NCI-H2171 treated with DMSO at 0.1 percent for 48 hours (cell line): ENCODE measurements around the gene BAZ2A.

Experiments
- DNase-seq: peaks from one replicate; lab custom pipeline; 2025; lab: John Stamatoyannopoulos, UW

Gene BAZ2A

GRCh38 chr12:56634837-56635791, 5.0 kb upstream of the BAZ2A start:
- peak; percentile 87 for DNase-seq

- peak; percentile 72 for DNase-seq
Measured at GRCh38 chr12:56634242-56634836, 4.2 kb upstream of the BAZ2A start.

DNA sequence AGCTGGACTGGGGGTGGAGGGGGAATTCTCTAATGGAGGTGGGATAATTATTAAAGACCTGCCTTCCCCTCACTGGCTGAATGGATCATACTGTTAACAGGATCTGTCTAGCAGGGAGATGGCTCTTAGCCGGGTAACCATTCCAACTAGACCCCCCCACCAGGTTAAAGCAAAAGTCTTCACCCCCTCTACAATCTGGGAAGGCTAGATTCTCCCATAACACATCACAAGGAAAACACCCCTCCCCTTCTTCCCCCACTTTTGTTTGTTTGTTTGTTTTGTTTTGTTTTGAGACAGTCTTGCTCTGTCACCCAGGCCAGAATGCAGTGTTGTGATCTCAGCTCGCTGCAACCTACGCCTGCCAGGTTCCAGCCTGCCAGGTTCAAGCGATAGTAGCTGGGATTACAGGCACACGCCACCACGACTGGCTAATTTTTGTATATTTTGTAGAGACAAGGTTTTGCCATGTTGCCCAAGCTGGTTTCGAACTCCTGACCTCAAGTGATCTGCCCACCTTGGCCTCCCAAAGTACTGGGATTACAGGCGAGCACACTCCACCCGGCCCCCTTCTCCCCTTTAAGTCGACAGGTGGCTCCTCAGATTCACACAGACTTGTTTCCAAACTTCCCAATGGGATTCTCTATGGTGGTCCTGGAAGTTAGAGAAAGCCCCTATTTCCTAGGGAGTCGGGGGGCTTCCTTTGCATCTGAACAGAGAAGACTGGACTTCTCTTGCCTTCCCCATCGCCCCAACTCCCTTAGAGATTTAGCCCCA, 3.5 kb upstream of the BAZ2A start:
- DNase-seq: no peak

DNA sequence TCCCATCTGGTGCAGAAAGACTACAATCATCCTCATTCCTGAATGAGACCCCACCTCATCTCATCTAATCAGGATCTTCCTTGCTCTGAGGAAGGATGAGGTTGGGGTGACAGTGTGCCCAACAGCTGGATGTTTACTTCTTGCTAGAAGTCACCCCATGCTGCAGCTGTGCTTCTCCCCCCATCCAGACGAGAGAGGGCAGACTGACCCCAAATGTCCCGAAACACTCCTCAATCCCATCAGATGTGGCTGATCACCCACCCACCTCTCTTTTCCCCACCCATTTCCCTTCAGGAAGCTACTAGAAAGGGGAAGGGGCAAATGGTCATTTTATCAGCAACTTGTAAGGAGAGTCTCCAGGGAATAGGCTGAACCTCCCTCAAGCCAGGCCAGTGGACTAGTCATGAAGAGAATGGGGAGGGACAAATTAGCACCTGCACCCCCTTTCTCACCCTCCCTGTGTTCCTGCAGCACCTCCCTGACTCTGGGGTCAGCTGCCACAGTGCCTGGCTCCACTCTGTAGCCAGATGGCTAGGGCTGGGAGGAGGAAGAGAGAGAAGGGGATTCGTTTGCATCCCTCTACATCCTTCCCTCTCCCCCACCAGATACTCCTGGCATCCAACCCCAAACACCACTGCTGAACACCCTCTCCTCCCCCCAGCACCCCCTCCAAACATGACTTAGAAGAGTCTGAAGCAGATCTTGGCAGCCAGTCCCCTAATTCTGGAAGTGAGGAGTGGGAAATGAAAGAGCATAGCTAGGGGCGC, 2.8 kb upstream of the BAZ2A start:
- DNase-seq: peak; percentile 11

- DNase-seq: no peak
Measured at GRCh38 chr12:56631790-56632700, 1.9 kb upstream of the BAZ2A start.

DNA sequence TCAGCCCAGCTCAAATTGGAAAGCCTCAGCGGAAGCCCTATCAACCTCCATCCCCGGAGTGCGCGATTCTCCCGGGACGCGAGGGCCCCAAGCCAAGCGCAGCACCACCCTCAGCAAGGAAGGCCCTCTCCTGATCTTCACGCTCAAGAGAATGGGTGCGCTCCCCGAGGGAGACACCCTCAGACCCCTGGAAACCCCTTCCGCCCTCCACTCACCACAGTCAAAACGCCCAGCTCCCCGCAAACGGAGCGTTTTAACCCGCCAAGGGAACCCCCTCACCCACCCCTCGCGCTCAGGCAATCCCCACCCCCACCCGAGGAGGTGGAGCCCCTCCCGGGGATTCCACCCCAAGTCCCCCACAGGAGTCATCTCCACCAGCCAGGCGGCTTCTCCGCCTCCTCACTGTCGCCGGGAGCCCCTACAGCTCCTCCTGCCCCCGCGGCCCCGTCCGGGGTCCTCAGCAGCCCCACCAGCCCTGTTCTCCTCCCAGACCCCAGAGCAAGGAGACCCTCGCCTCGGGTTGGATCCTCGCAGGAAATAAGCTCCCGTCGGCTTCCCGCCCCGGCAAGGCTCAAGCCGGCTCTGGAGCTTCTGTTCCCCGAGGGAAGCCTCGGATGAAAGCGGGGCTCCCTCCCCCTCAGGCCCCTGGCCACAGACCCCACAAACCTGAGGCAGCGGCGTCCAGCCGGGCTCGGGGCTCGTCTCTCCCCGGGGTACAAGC, 507 bp downstream of the BAZ2A start:
- DNase-seq: peak; percentile 37

DNA sequence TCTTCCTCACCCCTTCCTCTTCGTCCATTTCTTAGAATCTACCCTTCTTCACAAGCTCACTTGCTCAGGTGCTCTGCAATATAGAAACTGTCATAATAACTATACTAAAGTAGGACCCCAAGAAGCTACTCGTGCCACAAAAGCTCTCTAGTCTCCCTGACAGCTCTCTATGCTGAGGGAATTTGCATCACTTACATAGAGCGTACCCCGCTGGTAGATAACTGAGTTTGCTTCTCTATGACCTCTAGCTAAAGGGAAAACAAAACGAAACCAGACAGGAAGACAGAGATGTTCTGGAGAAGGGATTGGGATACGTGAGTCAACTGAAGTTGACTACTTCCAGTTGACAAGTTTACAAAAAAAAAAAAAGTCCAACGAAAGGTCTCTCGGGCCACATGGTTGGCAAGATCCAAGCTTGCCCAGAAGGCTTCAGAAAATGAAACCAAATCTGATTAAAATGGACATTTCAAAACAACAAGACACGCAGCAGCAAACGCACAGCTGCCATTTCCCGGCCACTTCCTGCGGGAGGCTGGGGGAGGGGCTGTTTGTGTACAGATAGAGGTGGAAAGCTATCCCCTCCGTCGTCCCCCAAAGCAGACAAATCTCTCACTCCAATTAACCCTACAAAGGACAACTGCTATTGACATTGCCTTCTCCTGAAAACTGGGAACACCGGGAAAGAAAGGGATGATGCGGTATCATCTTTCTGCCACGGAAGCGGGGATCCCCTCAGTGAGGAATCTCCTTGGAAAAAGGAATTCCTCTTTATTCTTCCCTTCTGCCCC, 1.3 kb downstream of the BAZ2A start:
- DNase-seq: peak; percentile 37

GRCh38 chr12:56626701-56627100, 3.4 kb downstream of the BAZ2A start:
- DNase-seq: no peak

- DNase-seq: no peak
Measured at GRCh38 chr12:56622535-56622934, 7.6 kb downstream of the BAZ2A start.

DNA sequence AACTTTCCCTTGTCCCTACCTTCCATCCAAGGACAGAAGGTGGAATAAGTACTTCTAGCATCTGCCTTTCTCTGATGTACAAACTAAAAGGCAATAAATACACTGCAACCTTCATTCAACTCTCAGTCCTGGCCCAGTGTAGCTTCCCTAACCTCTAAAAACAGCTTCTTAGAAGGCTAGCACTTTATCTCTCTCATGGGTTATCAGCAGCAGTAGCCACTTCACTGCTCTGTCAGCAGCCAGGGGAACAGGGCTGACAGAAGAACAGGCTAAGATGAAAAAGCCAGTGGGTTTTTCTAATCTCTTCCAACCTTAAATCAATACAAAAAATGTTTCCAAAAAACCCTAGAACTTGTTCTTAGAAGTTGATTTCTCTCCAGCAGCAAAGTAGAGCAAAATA, 13.2 kb downstream of the BAZ2A start:
- no peak for DNase-seq

DNA sequence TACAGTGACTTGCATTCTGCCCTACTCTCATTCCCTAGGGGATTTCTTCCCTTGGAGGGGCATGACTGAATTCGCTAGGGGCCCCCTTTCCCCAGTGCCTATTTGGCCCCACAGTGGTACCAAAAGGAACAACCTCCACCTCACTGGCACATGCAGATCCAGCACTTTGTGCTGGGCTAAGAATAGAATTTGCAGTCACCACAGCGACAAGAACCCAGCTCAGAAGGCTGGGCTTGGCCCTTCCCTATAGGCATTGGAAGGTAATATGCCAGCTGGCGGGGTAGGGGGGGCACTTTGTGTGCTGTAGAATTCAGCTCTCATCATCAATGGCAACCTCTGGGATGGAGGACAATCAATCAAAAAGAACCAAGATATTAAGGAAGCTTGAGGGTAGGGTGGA, 13.9 kb downstream of the BAZ2A start:
- no peak for DNase-seq

DNA sequence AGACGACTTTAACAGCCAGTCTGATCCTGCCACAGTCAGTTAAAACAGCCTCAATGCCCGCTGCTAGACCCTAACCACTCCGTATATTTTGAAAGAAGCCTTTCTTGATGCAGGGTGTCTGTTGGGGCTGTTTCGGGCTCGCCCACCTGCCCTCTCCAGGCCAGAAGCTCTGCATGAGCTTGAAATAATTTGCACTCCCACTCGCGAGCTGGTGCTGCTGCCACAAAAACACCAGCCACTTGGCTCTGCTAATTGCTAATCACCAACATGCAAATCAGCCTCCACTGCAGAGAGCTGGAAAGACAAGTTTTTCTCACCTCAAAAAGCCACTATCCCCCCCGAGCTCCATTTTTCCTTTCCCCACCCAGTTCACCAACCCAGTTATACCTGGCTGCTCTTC, 15.5 kb downstream of the BAZ2A start:
- no peak for DNase-seq

GRCh38 chr12:56604355-56604754, 25.8 kb downstream of the BAZ2A start:
- DNase-seq: no peak

- no peak for DNase-seq
Measured at GRCh38 chr12:56602239-56602638, 27.9 kb downstream of the BAZ2A start.

DNA sequence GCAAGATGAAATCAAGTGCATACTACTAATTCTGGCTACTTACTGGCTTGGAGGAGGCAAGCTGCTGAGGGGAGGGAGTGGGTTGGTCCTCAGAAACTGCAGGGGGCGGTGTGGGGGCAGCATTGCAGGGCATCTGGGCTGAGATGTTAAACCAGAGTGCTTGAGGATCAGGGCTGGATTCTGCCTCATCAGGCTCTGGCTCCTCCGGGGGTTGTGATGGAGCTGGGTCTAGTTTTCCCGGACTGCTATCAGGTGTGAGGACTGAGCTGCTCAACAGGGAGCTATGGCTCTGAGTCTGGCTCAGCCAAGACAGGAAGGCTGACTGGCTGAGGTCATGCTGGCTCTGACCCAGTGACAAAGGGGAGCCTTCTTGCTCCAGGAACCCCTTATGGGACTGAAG, 28.6 kb downstream of the BAZ2A start:
- no peak for DNase-seq

DNA sequence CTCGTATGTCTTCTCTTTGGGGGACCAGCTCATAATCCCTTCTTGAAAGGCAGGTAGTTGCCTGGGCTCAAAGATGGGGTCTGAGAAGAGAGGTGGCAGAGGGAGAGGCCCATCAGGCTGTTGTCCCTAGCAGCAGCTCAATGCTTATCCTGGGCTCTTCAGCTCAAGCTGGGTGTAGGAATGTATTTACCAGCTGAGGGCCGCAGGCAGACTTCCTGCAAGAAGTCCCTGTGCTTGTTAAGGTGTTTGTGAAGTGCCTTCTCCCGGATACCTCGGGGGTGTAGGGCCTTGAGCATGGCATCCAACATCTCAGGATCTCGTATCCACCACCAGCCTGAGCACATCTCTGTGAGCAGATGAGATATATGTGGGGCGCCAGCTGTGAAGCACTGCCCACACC, 29.4 kb downstream of the BAZ2A start:
- DNase-seq: no peak

- DNase-seq: no peak
Measured at GRCh38 chr12:56599797-56600196, 30.3 kb downstream of the BAZ2A start.

DNA sequence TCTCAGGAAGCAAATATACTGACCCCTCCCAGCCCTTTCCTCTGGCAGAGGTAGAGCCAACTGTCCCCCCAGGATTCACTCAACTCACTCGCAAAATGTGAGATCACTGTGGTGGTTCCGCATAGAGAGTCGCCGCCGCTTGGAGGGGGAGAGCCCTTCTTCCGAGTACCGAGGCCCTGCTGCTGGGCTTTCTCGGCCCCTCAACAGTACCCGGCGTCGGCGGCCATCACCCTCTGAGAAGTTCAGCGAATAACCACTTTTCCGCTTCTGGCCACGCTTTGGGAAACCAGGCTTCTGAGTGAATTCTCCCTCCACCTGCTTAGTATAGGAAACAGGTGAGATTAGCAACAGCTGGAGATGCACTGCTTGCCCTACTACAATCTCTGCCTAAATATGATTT, 31.1 kb downstream of the BAZ2A start:
- DNase-seq: no peak

DNA sequence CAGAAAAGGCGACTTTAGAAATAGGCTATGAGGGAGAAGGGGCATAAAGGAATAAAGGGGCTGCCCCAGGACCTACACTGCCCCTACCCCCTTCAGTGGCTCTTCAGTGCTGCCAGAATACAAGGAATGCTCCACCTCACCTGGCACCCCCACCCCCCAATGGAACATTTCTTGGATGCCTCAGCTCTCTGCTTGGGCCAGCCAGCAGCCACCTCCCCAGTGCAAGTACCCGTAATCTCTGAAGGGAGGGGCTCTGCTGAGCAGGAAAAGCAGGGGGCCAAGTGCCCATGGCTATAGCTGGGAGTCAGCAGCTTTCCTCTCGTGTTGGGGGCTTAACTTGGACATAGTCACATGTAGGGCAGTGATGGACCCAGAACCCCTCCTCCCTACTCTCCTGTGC, 33.3 kb downstream of the BAZ2A start:
- DNase-seq: no peak
